Measurements from ENCODE around the gene DHRS2. TPM values are rescaled to one million over a fixed set of nuclear protein-coding genes. Genes with fewer than 3 reads are reported as not detected.
A peak's percentile ranks its signal among the peaks of the same experiment; 100 is the strongest.
"Not testable (repeated sequence)": the region's sequence is repeated elsewhere in the genome, so short reads cannot be mapped to it uniquely, and the experiment has no call there.

The DHRS2 gene
- polyA plus RNA-seq, 1 donor = 0.11 TPM

GRCh38 chr14:23632461-23633159 lies 3.6 kb upstream of the DHRS2 start:
- no peak for DNase-seq (ENCODE audit: low read depth)

GRCh38 chr14:23633160-23633701 lies 2.9 kb upstream of the DHRS2 start:
- no peak for DNase-seq (ENCODE audit: low read depth)

- DNase-seq (ENCODE audit: low read depth) = not testable (repeated sequence)
These were observed 1.3 kb upstream of the DHRS2 start for GRCh38 chr14:23634698-23635412.

- DNase-seq (ENCODE audit: low read depth) = not testable (repeated sequence)
These were observed 1.1 kb downstream of the DHRS2 start for GRCh38 chr14:23637312-23637654.

- not testable (repeated sequence) for DNase-seq (ENCODE audit: low read depth)
These were observed 1.7 kb downstream of the DHRS2 start for GRCh38 chr14:23637655-23638413.

GRCh38 chr14:23638414-23639047 lies 2.4 kb downstream of the DHRS2 start:
- DNase-seq (ENCODE audit: low read depth) = no peak

- DNase-seq (ENCODE audit: low read depth) = no peak
These were observed 3.1 kb downstream of the DHRS2 start for GRCh38 chr14:23639048-23639890.

- no peak for DNase-seq (ENCODE audit: low read depth)
These were observed 3.8 kb downstream of the DHRS2 start for GRCh38 chr14:23639891-23640523.

- peak; percentile 11 for DNase-seq (ENCODE audit: low read depth)
These were observed 4.5 kb downstream of the DHRS2 start for GRCh38 chr14:23640524-23641141.

- no peak for DNase-seq (ENCODE audit: low read depth)
These were observed 5.2 kb downstream of the DHRS2 start for GRCh38 chr14:23641180-23641914.

- no peak for DNase-seq (ENCODE audit: low read depth)
These were observed 5.9 kb downstream of the DHRS2 start for GRCh38 chr14:23641915-23642588.

GRCh38 chr14:23643533-23644194 lies 7.5 kb downstream of the DHRS2 start:
- DNase-seq (ENCODE audit: low read depth) = no peak

GRCh38 chr14:23644195-23644918 lies 8.2 kb downstream of the DHRS2 start:
- DNase-seq (ENCODE audit: low read depth) = no peak

GRCh38 chr14:23644919-23645336 lies 8.8 kb downstream of the DHRS2 start:
- no peak for DNase-seq (ENCODE audit: low read depth)

- DNase-seq (ENCODE audit: low read depth) = no peak
These were observed 9.3 kb downstream of the DHRS2 start for GRCh38 chr14:23645504-23645811.

- DNase-seq (ENCODE audit: low read depth) = no peak
These were observed 9.9 kb downstream of the DHRS2 start for GRCh38 chr14:23645812-23646647.

Data from forelimb muscle (tissue), 1 donor.